Measurements from ENCODE around the gene MEIOSIN.

GRCh38 chr19:45789035-45789786 lies 56.0 kb downstream of the MEIOSIN start:
- TF ChIP-seq ZNF274 (IDR thresholded peaks at IDR 0.05; ENCODE audit: low read depth, low read length) (no peak), YY1 (IDR thresholded peaks at IDR 0.05; ENCODE audit: insufficient read depth, insufficient read length) (no peak)
